ENCODE measurements around the gene EXOC6B.
A peak's percentile ranks its signal among the peaks of the same experiment; 100 is the strongest.

EXOC6B gene

DNA sequence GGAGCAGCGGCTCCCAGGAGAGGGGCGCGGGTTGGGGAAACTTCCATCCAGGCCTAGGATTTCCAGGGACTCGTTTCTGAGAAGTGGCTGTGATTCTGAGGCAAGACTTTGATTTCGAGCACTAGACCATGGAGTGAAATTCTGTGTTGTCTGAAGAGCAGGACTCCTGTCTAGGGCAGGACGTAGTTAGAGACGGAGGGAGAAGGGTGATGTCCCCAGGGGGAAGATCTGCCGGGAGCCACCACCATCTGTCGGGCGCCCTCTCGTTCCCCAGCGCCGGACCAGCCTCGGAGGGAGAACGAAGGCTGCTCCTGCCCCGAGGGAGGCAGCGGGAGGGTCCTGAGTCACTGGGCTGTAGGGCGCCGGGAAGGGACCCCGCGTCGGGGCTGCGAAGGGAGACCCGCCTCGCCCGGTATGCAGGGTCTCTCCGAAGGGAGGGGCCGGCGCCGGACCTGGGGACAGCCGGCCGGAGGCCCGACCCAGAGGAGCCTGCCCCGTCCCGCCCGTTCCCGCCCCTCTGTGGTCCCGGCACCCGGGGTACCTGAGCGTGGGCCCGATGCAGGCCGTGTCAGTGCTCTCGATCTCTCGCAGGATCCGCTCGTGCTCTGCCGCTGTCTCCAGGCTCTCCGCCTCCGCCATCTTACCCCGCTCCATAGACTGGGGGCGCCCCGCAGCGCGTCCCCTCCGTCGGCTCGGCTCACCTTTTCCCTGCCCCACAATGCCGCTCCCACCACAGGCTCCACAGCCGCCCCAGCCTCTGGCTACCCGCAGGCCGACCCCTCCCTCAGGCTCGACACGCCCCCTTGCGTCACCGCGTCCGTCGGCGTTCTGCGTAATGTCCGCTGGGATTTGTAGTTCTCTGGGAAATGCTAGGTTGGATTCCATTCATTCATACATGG, at the start of gene EXOC6B:
EXOC6B (minus strand) TSS at position 777 of the 899 bp plus-strand sequence.
- DNase-seq = peak; percentile 90

GRCh38 chr2:72871880-72872279, 46.0 kb upstream of the EXOC6B start:
- no peak for DNase-seq

DNA sequence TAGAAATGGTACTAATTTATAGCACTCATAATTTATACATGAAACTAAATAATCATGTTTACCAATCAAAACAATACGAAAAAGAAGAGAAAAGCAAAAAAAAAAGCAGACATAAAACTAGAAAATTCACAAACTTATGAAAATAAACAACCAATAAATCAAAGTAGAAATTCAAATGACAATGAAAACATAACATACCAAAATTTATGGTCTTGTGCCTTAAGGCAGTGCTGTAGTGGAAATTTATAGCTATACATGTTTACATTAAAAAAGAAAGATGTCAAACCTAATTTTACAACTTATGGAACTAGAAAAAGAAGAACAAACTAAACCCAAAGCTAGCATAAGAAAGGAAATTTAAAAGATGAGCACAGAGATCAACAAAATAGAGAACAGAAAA, 45.2 kb upstream of the EXOC6B start:
- DNase-seq = no peak

- peak; percentile 69 for DNase-seq
These were observed 38.7 kb upstream of the EXOC6B start for GRCh38 chr2:72864500-72864899.

- DNase-seq = no peak
These were observed 37.2 kb upstream of the EXOC6B start for GRCh38 chr2:72863046-72863445.

DNA sequence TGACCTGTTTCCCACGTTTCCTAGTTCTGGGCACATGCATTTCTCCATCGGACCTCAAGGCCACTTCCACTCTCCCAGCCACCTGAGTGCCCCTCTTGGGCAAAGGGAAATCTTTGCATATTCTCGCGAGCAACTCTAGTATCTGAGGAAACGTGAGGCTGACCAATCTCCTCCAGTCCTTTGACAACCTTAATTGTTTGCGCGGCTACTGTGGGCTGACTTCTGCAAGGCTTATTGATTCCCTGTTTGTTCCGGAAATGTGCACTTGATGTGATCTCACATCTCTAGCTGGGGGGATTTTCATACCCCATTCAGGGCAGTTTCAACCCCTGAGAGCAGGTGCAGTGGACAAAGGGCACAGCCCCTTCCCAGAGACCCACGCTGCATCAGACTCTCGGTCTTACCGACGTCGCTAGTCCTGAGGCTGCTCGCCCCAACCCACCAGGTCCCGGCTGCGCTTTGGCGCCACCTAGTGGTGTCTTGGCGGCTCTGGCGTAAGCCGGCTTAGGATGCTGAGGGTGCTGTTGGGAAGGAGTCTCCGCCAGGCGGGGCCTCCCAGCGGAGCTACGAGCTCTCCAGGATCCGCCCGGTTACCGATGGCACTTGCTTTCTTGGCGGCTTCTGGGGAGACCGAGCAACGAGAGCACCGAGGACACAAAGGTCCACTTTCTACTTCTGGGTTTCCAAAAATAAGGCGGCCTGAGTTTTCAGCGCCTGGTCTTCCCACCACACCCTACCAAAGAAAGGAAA, 36.6 kb upstream of the EXOC6B start:
- peak; percentile 83 for DNase-seq

GRCh38 chr2:72859831-72860262, 34.0 kb upstream of the EXOC6B start:
- peak; percentile 47 for DNase-seq

DNA sequence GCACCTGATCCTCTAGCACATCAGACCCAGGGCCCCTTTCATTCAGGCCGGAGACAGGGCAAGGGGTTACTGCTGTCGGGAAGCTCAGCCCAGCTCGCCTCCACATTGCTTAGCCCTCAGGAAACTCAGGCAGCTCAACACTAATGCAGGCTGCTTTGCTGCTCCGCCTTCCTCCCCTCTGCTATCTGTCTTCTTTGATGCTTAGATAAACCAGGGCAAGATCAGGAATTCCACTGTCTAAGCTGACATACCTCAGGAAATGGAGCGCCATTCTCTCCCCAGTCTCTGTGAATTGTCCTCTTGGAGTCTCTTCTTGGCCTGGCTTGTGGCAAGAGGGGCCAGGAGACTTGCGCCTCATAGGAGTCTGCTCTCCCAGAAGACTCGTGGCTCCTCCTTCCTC, 25.5 kb upstream of the EXOC6B start:
- DNase-seq = no peak

- DNase-seq = no peak
These were observed 23.3 kb upstream of the EXOC6B start for GRCh38 chr2:72849138-72849462.

GRCh38 chr2:72848436-72849137, 22.8 kb upstream of the EXOC6B start:
- no peak for DNase-seq

DNA sequence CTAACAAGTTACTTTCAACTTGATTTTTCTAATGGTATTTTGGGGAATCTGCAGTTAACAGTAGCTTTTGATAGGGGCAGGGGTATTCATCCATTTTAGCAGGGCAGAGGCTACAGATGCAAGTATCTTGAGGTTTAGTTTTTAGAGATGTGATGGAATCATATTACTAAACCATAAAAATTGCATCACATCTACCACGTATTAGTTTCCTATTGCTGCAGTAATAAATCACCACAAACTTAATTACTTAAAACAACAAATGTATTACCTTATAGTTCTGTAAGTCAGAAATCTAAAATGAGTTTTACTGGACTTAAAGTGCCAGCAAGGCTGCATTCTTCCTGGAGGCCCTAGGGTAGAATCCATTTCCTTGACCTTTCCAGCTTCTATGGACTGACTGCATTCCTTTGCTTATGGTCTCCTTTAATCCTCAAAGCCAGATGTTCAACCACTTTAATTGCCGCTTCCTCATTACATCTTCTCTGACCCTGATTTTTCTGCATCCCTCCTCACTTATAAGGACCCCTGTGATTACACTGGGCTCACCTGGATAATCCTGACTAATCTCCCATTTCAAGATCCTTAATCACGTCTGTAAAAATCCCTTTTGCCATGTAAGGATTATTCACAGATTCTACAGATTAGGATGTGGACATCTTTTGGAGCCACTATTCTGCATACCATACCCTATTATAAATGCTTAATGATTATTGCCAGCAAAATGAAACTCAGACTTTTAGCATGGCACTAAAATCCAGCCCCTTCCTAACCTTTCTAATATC, 21.9 kb upstream of the EXOC6B start:
- DNase-seq = no peak

DNA sequence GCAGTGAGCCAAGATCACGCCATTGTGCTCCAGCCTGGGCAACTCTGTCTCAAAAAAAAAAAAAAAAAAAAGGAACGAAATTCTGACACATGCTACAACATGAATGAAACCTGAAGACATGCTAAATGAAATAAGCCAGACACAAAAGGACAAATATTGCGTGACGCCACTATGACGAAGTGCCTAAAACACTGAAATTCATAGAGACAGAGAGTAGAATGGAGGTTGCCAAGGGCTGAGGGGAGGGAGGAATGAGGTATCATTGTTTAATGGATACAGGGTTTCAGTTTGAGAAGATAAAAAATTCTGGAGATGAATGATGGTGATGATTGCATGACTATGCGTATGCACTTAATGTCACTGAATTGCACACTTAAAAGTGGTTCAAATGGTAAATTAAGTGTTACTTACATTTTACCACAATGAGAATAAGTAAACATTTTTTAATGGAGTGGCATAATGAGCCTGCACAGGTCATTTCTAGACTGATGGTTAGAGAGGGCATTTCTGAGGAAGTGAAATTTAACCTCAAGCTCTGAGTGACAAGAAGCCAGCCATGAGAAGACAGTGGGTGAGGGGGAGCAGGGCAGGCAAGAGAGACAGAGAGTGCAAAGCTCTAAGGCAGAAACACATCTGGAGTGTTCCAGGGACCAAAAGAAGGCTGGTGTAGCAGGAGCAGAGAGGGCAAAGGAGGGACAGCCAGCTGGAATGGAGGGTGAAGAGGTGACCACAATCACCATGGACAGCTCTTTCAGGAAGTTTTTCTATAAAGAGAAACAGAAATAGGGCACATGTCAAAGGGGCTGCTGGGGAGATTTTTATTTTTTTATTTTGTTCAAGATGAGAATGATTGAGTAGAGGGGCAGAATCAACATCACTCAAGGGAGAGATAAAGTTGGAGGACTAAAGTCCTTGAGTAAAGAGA, 20.6 kb upstream of the EXOC6B start:
- no peak for DNase-seq

DNA sequence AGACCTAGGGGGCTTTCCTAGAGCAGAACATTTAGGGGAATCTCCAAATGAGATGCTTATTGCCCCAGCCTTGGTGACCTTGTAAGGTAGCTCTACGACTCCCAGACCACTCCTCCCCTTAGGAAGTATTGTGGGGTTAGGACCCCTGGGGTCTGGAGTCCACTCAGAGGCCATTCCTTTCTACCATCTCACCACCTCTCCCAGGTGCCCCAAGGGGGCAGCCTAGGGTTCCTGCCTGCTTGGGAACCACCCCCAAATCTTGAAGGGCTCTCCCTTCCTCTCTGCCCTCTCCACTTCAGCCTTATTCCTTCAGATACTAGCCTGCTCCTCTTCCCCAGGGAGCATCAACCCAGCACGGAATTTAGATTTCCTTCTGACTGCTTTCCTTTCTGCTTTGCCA, 17.5 kb upstream of the EXOC6B start:
- no peak for DNase-seq

DNA sequence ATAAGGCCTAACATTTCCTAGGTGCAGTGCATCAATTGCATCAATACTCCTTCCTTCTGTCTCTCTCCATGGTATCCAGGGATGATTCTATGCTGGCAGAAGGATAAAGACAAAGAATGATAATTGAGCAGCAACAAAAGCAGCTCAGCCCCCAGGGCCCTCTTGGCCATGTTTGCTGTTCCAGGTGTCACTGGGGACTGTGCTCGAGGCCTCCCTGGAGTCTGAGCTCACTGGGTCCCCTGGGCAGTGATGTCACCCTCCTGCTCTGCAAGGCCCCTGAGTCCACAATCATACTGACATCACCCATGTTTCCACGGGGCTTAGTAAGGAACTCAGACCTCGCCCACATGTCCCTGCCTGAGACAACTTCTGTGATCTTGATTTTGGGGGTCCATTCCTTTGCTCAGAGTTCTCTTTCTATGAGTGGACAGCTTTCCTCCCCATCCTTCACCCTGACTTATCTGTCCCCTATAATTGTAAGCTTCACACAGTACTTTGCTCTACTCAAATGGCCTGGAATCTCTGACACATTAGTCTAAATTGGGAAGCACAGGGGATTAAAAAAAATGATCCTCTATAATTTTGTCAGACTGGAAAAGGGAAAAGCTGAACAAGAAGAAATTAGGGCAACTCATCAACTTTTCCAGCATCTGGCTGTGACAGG, 15.8 kb upstream of the EXOC6B start:
- DNase-seq = no peak

DNA sequence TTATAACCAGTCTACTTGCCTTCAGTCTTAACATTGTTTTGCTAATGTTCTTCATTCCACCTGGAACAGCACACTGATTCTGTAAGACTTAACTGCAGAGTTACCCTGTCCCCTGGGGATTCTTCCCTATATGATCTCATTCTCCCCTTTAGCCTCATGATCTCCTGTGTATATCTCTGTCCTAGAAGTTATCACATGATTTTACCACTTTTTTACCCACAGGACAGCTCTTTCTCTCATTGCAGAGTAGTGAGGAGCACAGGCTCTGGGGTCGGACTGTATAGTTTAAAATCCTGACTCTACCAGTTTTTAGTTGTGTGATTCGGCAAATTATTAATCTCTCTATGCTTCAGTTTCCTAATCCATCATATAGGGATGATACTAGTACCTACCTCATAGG, 14.2 kb upstream of the EXOC6B start:
- no peak for DNase-seq

- no peak for DNase-seq
These were observed 11.3 kb upstream of the EXOC6B start for GRCh38 chr2:72837171-72837570.

DNA sequence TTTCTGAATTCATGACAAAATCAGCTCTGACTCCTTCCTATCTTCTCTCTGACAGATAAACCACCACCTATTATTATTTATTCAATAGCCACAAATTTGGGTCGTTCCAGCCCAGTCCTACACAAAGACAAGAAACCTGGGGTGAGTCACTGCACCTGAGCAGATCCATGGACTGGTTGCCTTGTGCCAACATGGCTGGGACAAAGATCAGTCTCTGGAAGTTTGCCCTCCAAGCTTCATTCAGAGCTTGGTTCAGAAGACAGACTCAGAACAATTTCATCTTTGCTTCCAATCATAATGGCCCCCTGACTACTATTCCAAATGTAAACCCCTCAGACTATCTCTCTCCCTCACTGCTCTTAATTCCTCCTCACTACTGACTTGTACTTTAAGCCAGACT, 9.6 kb upstream of the EXOC6B start:
- DNase-seq = no peak

- DNase-seq = no peak
These were observed 8.8 kb upstream of the EXOC6B start for GRCh38 chr2:72834596-72834995.

DNA sequence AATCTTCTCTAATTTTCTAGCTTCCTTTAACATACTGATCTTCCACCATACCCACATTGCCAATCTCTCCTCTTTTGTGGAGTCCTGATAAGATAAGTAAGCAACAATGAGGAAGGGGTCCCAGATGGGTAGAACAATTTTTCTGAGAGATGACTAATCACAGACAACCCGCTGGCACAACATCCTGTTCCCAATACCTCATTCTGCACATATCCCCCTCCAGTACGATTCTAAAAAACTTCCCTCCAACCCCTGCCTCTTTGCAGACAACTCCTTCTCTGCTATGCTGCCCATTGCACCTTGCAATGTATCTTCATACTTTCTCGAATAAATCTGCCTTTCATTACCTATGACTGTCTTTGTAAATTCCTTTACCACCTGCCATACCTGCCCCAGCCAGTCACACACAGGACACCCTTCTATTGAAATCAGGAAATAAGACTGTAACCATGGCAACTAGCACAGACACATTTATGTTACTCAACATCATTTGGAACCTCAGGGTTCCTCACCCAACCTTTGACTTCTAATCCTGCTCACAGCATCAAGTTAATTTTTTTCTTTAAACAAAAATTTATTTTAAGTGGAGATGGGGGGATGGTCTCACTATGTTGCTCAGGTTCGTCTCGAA, 7.4 kb upstream of the EXOC6B start:
- no peak for DNase-seq

DNA sequence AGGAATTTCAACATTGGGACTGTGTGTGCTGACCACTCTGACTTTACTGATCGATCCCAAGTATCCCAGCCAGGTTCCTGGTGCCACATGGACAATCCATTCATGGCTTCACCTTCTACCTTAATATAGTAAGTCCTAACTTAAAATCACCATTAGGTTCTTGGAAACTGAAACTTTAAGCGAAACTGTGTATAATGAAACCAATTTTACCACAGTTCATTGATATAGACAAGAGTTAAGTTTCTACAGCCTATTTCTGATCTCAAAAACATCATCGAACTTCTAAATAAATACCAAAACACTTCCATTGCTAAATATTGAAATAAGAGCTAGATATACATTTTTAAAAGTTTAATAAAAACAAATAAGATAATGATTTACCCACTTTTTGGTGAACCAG, 4.4 kb upstream of the EXOC6B start:
- no peak for DNase-seq
